ENCODE measurements around the gene KDM4B.

KDM4B gene

DNA sequence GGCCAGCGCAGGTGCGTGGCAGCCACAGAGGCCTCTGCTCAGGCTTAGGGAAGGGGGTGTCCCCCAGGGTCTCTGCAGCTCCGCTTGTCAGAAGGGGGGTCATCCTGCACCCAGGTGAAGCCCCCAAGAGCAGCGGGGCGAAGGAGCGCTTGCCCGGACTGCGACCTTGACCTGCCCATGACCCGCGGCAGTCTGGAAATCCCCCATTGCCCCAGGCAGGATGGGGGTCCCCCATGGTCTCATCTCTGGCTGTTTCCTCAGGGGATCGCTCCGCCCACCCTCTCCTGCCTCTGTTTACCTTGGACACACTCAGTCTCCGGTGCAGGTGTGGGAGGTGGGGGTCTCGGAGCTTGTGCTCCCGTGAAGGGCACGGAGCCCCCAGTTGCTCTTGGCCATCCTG lies 82.7 kb downstream of the KDM4B start:
- DNase-seq, result no peak

- no peak for DNase-seq
Observed at GRCh38 chr19:5052515-5052914, 83.6 kb downstream of the KDM4B start.

DNA sequence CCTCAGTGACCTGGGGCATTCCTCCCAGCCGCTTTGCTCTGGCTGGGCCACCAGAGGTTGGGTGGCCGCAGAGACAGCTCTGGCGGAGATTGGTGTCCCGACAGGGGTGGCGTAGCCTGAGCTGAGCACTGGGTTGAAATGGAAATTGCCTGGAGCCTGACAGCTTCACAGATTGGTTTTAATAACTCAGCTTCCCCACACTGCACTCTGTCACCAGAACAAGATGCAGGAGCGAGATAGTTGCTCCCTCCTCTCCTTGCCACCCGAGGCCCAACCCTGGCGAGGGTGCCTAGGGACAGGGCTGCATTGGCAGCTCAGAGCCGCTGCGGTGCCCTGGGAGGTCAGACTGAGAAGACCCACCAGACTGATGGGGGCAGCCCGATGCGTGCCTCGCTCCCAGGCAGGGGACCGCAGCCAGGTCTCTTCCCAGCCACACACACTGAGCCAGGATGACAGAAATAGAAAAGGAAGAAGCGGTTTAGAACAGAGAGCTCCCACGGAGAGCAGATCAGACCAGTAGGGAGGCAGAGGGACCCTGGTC lies 84.1 kb downstream of the KDM4B start:
- DNase-seq, result no peak

- DNase-seq, result no peak
Observed at GRCh38 chr19:5053661-5054060, 84.7 kb downstream of the KDM4B start.

DNA sequence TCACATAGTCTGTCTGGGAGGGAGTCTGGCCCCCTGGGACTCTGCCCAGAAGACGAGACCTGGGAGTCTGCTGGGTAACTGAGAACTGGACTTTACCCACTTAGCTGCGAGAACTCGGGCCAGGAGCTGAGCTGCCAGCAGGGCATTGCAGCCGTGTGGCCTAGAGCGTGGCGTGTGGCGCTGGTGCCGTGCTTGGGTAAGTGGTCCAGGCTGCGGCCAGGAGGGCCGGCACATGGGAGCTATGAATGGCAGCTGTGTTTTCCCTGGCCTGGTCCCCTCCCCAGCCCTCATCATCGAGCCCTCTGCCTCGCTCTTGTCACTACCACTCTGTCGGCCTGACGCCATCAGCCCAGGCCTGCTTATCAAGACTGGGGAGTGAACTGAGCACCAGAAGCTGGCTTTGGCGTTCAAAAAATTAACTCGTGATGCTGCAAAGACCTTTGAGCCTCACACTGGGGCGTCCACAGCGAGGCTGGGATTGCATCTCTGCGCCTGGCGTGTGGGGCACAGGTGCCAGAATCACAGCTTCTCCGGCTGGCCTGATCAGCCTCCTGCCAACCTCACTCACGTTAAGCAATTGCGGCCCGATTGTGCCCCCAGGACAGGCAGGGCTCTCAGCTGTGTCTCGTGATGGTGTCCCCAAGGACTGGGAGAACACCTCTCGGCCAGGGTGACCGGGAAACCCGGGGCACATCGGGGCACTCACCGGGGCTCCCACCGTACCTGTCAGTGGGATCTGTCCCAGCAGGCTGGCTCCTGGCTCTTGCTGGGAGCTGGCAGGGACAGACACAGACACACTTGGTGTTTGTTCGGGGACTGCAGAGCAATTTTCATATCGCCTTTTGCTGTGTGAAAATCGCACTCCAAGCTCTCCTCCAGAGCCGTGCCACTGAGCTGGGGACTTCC lies 85.9 kb downstream of the KDM4B start:
- no peak for DNase-seq

DNA sequence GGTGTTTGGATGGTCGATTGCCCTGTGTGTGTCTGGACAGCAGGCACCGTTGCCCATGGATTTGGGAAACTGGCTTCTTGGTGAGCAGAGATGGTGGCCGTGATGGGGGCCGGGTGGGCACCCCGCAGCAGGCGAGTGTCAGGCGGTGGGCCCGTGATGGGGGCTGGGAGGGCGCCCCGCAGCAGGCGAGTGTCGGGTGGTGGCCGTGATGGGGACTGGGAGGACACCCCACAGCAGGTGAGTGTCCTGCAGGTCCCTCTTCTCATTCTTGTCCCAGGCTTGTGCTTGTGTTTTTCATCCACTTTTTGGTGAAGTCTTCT lies 86.5 kb downstream of the KDM4B start:
- no peak for DNase-seq

- no peak for DNase-seq
Observed at GRCh38 chr19:5057860-5058259, 88.9 kb downstream of the KDM4B start.

DNA sequence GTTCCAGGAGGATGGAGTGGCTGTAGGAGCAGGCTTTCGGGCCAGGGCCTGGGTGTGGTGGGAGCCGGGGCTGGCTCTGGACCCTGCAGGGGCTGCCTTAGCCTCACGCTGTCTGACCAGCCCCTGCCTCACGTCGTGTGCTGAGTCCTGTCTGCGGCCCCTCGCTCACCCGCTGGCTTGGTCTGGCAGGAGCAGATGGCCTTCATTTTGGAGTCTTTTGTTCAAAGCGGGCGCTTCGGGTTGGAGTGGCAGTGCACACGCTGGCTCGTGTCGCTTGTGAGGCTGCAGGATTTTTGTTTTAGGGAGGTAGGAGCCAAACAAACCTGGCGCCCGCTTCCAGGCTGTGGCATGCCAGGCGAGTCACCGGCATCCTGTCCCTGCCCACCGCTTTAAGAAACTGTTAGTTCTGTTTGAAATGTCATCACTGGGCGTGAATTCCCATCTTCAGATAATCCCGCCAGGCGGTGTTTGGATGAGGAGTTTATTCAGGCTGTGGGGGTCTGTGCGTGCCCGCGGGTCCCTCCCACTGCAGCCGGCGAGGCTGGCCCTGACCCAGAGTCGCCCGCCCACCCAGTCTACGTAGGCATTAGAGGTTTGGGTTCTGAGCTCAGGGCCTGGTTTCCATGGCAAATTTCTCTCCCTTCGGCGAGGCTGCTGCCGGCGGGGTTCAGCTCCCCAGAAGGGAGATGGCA lies 89.8 kb downstream of the KDM4B start:
- DNase-seq, result peak; percentile 40

GRCh38 chr19:5059213-5059574 lies 90.3 kb downstream of the KDM4B start:
- no peak for DNase-seq

- no peak for DNase-seq
Observed at GRCh38 chr19:5059793-5060192, 90.9 kb downstream of the KDM4B start.

- no peak for DNase-seq
Observed at GRCh38 chr19:5062195-5062594, 93.3 kb downstream of the KDM4B start.

DNA sequence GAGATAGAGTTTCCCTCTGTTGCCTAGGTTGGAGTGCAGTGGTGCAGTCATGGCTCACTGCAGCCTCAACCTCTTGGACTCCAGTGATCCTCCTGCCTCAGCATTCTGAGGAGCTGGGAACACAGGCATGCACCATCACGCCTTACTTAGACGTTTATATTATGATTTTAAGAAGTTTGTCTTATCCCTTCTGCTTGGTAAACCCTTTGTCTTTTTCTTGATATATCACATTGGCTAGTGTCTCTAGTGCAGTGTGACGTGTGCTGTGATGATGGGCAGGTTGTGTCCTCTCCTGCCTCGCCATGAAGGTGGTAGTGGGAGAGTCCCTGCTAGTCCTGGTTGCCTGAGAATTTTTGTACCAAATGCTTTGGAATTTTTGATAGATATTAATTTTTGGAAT lies 93.9 kb downstream of the KDM4B start:
- DNase-seq, result no peak

GRCh38 chr19:5063873-5064645 lies 95.1 kb downstream of the KDM4B start:
- no peak for DNase-seq

DNA sequence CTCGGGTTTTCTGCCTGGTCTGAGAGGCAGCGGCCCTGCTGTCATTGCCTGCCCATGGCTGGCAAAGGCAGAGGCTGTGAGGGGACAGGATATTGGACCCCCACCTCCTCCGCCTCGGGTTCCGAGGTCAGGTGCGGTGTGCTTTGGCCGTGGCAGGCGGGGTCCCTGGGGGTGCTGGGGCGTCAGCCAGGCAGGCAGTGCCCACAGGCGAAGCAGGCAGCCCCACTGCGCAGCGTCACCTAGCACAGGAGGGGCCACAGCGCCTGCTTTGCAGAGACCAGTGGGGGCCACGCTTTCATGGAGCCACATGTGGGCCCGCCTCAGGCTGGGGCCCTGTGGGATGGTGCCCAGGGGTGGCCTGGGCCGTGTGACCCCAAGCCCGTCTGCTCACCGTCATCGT lies 96.0 kb downstream of the KDM4B start:
- DNase-seq, result no peak

- no peak for DNase-seq
Observed at GRCh38 chr19:5065663-5066093, 96.8 kb downstream of the KDM4B start.

GRCh38 chr19:5066768-5067167 lies 97.9 kb downstream of the KDM4B start:
- DNase-seq, result no peak

DNA sequence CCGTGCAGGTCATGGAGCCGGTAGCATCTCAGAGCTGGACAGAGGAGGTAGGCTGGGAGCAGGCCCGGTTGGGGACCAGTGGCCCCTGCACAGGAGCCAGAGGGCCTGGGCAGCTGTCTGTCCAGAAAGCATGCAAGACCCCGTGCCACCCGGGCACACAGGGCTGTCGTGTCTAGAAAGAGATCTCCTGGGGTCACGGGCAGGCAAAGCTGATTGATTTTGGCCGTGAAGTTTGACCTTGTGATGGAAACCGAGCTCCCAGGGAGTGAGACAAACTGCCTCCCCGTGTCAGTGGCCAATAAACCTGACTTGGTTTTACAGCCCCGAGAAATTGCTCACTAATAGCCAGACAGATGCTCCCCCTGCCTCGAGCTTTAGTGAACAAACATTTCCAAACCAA lies 98.8 kb downstream of the KDM4B start:
- DNase-seq, result no peak

GRCh38 chr19:5068233-5069072 lies 99.5 kb downstream of the KDM4B start:
- DNase-seq, result no peak

DNA sequence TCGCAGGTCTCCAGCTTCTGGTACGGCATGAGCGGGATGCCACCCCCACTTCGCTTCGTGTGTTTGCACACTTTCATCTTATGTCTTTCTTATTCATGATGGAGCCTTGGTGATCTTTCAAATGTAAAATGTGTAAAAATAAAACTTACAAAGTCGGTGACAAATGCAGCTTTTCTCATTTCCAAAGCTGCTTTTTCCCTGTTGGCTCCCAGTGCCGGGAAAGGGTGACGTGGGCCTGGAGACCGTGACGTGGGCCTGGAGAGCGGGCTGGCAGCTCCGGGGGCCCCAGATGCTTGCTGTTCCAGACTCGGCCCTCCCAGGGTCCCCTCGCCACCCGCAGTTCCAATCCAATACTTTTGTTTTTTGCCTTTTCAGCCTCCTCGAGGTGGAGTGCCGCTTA lies 101.4 kb downstream of the KDM4B start:
- DNase-seq, result no peak

GRCh38 chr19:5070930-5071329 lies 102.0 kb downstream of the KDM4B start:
- no peak for DNase-seq

DNA sequence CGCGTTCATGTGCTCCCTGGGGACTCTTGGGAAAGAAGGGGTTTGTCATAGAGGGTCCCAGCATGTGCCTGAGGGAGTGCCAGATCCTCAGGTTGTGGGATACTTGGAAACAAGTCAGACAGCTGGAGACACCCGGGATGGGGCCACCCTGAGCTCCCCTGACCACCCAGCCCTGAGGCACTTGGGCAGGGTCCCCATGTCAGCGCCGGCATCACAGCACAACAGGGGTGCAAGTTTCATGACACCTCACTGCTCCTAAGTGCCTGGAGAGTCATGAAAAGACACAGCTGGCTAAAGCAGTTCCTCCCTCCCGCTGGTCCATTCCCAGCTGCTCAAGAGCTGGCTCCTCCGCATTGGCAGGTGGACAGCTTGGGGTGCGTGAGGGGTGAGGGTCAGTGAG lies 102.7 kb downstream of the KDM4B start:
- DNase-seq, result no peak

- no peak for DNase-seq
Observed at GRCh38 chr19:5072115-5072514, 103.2 kb downstream of the KDM4B start.

Measured in fibroblast of skin of scalp (primary cell).